ENCODE measurements around the gene IP6K3.

IP6K3 gene

GRCh38 chr6:33705268-33705885 lies 41.3 kb downstream of the IP6K3 start:
- no peak for DNase-seq (ENCODE audit: low spot score)

- no peak for DNase-seq (ENCODE audit: low spot score)
Measured at GRCh38 chr6:33704215-33705066, 42.3 kb downstream of the IP6K3 start.

- DNase-seq (ENCODE audit: low spot score): peak; percentile 21
Measured at GRCh38 chr6:33702345-33702977, 44.2 kb downstream of the IP6K3 start.

GRCh38 chr6:33700391-33701050 lies 46.2 kb downstream of the IP6K3 start:
- peak; percentile 73 for DNase-seq (ENCODE audit: low spot score)

- no peak for DNase-seq (ENCODE audit: low spot score)
Measured at GRCh38 chr6:33699739-33700138, 47.0 kb downstream of the IP6K3 start.

- DNase-seq (ENCODE audit: low spot score): no peak
Measured at GRCh38 chr6:33699131-33699530, 47.6 kb downstream of the IP6K3 start.

GRCh38 chr6:33698494-33698893 lies 48.2 kb downstream of the IP6K3 start:
- DNase-seq (ENCODE audit: low spot score): no peak

- no peak for DNase-seq (ENCODE audit: low spot score)
Measured at GRCh38 chr6:33697845-33698244, 48.9 kb downstream of the IP6K3 start.

GRCh38 chr6:33696548-33697518 lies 49.9 kb downstream of the IP6K3 start:
- peak; percentile 42 for DNase-seq (ENCODE audit: low spot score)

- no peak for DNase-seq (ENCODE audit: low spot score)
Measured at GRCh38 chr6:33696076-33696475, 50.6 kb downstream of the IP6K3 start.

- no peak for DNase-seq (ENCODE audit: low spot score)
Measured at GRCh38 chr6:33695451-33695887, 51.2 kb downstream of the IP6K3 start.

GRCh38 chr6:33694977-33695376 lies 51.7 kb downstream of the IP6K3 start:
- DNase-seq (ENCODE audit: low spot score): no peak

GRCh38 chr6:33694401-33694931 lies 52.2 kb downstream of the IP6K3 start:
- DNase-seq (ENCODE audit: low spot score): peak; percentile 71

GRCh38 chr6:33693186-33694105 lies 53.3 kb downstream of the IP6K3 start:
- no peak for DNase-seq (ENCODE audit: low spot score)

- peak; percentile 63 for DNase-seq (ENCODE audit: low spot score)
Measured at GRCh38 chr6:33692760-33693158, 53.9 kb downstream of the IP6K3 start.

GRCh38 chr6:33692078-33692759 lies 54.5 kb downstream of the IP6K3 start:
- no peak for DNase-seq (ENCODE audit: low spot score)

- no peak for DNase-seq (ENCODE audit: low spot score)
Measured at GRCh38 chr6:33691456-33692077, 55.1 kb downstream of the IP6K3 start.

- no peak for DNase-seq (ENCODE audit: low spot score)
Measured at GRCh38 chr6:33690766-33691165, 55.9 kb downstream of the IP6K3 start.

GRCh38 chr6:33689879-33690278 lies 56.8 kb downstream of the IP6K3 start:
- DNase-seq (ENCODE audit: low spot score): no peak

Measured in CD4-positive, alpha-beta T cell treated with Interleukin-6 at 100 ng/mL for 8 hours (primary cell).